Gastrocnemius medialis (tissue), 4 donors: Measurements from ENCODE around the gene NLRC3.

ENCODE experiments used
- POLR2A ChIP-seq, 2 donors: fragments of 450-650 bp; IDR thresholded peaks; one replicate each; pipeline ENCODE4 v1.6.1; 2017; ENCODE audit warnings: antibody characterized with exemption in 2 of 2, mild to moderate bottlenecking in 2 of 2, moderate library complexity in 2 of 2
- TF ChIP-seq, protein P1 (sequence below), 5 experiments: fragments of 450-650 bp in 3 of 5; fragments of 200-600 bp in 2 of 5; sonication (generic) in 2 of 5; IDR thresholded peaks in 4 of 5; conservative IDR thresholded peaks in 1 of 5; 1 replicate in 4 of 5; 2 replicates in 1 of 5; pipeline ENCODE4 v1.5.1; 2016 to 2019; ENCODE audit warnings: antibody characterized with exemption in 5 of 5, mild to moderate bottlenecking in 3 of 5, moderate library complexity in 3 of 5

DNA sequence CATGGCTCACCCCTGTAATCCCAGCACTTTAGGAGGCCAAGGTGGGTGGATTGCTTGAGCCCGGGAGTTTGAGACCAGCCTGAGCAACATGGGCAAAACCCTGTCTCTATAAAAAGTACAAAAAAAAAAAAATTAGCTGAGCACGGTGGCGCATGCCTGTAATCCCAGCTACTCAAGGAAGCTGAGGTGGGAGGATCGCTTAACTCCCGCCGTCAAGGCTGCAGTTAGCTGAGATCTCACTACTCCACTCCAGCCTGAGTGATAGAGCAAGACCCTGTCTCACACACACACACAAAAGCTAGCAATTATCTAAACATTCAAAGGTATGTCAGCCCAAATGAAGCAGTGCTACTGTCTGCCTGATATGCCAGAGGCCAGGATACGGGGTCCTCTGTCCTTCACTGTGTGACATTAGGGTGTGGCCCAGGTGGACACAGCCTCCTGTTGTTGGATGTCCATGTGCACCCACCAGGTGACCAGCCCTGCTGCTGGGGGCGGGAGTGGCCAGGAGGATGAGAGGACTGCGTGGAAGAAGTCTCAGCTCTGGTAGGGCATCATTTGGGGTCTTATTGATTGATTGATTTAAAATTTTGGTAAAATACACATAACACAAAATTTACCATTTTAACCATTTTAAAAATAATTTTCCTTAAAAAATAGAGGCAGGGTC lies 3.9 kb downstream of the NLRC3 start:
- TF ChIP-seq, protein P1, sequence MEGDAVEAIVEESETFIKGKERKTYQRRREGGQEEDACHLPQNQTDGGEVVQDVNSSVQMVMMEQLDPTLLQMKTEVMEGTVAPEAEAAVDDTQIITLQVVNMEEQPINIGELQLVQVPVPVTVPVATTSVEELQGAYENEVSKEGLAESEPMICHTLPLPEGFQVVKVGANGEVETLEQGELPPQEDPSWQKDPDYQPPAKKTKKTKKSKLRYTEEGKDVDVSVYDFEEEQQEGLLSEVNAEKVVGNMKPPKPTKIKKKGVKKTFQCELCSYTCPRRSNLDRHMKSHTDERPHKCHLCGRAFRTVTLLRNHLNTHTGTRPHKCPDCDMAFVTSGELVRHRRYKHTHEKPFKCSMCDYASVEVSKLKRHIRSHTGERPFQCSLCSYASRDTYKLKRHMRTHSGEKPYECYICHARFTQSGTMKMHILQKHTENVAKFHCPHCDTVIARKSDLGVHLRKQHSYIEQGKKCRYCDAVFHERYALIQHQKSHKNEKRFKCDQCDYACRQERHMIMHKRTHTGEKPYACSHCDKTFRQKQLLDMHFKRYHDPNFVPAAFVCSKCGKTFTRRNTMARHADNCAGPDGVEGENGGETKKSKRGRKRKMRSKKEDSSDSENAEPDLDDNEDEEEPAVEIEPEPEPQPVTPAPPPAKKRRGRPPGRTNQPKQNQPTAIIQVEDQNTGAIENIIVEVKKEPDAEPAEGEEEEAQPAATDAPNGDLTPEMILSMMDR (IDR thresholded peaks at IDR 0.05 in 4 of 5, conservative IDR thresholded peaks at IDR 0.05 in 1 of 5): no peak
- no peak for TF ChIP-seq POLR2A (IDR thresholded peaks at IDR 0.05)
